ENCODE results near the gene NBAS.
"Not testable (repeated sequence)": the region's sequence is repeated elsewhere in the genome, so short reads cannot be mapped to it uniquely, and the experiment has no call there.

NBAS gene

DNA sequence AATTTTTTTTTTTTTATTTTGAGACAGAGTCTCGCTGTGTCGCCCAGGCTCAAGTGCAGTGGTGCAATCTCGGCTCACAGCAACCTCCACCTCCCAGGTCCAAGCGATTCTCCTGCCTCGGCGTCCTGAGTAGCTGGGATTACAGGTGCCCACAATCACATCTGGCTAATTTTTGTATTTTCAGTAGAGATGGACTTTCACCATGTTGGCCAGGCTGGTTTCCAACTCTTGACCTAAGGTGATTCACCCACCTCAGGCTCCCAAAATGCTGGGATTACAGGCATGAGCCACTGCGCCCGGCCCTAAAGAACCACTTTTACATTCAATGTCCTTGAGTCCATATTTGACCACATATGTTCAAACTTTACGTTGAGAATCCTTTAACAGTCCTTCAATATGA is 156.6 kb downstream of the NBAS start:
- DNase-seq: not testable (repeated sequence)

DNA sequence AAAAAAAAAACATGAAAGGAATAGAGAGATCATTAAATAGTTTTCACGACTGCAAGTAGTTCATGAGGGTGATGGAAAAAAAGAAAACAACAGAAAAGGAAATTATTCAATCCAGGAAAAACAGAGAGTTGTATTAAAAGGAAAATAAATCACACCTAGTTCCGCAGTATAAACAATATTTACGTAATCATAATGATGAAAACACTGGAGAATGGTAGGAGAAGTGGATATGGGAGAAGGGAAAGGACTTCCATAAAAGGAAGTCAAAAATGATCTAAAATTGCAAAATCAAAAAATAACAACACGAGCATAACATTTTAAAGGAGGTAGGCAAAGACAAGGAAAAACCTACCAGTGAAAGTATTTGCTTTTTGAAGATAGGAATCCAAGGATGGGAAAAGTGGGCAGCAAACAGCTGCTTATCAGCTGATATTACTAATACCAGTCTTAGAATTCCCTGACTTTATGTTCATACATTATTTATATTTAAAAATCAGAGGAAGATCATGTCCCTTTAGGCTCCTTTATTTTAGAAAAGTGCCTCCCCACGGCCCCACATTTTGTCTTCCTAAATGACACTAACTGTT is 160.8 kb downstream of the NBAS start:
- no peak for DNase-seq

DNA sequence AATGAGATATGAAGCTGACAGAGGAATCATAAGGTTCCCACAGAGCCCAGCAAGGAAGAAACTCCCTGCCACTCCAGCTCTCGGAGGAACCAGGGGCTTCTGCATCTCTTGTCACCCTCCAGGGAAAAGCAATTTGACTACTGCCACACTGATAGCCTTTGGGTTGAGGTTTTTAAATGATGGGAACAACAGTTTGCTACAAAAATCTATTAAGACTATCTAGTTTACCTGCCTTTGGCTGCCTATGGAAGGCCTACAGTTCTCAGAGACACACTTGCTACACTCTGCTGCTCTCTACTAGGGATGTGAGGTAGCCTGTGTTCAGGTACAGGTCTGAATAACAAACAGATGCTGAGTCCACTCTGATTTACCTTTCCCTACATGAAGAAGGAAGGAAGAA is 161.9 kb downstream of the NBAS start:
- DNase-seq: no peak

DNA sequence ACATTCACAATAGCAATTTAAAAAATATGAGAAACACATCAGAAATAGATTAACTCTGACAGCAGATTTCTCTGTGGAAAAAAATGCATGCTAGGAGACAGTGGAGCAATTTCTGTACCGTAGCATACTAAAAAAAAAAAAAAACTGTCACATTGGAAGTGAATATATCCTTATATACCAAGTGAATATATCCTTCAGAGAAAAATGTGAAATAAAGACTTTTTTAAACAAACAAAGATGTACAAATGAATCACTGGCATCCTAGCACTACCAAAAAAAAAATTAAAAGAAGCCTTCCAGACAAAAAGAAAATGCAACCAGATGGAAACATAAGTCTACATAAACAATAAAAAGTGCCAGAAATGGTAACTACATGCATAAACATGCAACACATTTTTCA is 169.4 kb downstream of the NBAS start:
- no peak for DNase-seq

DNA sequence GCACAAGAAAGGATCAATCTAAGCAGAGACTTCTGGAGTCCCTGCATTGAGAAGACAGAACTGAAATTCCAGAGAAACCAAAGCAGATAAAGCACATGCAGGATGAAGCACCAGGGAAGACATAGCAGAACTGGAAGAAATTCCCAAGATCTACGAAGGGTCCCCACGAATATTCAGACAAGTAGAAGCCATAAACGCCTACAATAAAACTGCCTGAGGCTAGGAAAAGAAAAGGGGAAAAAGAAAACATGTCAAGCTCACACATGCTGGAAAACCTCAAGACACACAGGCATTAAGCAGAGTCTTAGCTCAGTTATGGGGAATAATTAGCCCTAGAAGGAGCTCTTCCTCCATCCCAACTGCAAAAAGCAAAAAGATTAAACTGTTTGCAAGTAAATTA is 171.2 kb downstream of the NBAS start:
- DNase-seq: no peak

DNA sequence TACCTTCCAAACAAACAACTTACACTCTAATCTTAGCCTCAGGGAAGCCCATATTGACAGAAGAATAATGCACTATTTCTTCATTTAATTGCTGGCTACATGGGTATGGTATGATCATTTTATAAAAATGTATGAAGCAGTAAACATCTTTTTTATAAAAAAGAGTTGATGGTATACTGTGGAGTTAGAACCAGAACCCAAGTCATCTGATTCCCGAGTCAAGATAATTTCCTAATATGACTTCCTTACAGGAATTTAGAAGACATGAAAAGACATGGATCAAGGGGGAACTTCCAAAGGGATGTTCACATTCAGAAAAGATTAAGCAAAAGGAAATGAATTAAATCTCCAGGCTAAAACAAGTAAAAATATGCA is 171.8 kb downstream of the NBAS start:
- no peak for DNase-seq

DNA sequence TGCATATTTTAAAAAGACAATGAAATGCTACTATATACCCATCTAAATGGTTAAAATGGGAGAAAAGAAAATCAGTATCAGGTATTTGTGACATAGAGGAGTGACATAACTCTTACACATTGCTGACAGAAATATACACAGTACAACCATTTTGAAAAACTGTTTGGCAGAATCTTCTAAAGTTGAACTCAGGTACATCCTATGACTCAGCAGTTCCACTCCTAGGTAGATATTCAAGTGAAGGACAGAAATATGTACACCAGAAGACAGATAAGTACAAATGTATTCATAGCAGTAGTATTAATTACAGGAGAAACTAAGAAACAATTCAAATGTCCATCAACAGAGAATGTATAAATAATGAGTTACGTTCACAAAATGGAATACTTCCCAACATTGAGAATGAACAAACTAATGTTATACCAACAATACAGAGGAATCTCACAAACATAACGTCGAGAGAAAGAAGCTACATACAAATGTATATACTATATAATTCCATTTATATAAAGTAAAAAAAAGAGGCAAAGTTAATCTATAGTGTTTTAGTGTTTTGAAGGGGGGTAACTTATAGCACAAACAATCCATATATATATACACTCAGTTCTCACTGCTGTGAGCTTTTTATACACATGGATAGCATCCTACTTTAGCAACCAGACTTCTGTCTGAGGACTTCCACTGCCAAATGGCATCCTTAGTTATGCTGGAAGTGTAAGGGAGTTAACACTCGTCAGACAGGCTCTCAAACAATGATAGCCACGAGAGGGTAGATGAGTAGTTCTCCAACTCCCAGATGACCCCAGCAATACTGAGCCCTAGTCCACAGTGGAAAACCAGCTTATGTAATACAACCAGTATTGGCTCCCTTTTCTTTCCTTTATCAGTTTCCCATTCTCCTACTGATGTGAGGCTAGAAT is 172.5 kb downstream of the NBAS start:
- DNase-seq: no peak

DNA sequence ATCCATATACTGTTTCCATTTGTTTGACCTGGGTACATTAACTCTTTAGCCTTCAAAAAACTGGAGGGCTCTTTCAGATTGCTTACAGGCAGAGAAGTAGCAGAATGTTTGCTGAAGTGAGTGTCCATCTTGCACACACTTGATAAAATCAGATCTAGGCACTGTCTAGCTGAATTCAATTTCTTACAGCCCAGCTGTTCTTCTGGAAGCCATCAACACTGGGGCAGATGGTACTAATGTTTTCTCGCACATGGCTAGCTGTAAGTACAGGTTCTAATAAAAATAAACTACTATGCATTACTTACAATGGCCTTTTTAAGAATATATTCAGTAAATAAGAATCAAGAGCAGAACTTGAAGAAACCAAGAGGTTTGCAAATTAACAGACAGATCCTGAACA is 175.9 kb downstream of the NBAS start:
- DNase-seq: no peak

DNA sequence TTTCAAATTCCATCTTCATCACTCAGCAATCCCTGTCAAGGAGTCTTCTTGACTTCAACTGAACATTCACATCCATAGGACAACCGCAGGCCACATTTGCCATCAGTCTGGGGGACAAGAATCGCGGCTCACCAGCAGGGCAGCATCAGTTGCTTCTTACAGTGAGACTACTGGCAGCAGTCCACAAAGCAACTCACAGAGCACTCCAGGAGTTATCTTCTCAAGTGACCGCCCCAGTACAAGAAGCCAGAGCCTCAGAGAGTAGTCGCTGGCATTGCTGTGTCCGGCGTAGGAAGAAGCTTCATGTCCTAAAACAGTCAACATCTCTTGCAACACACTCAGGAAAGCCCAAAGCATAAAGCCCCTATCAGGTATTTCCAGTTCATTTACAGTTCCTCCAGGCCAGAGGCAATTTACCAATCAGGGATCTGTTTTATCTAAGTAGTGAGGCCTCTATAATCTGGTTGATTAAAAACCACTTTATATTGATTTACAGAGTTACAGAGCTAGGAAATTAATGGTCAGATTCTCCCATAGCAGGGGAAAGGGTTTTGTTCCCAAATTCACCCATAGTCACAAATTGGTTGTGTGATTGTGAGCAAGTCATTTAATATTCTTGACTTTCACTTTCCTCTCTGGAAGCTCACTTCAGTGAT is 177.3 kb downstream of the NBAS start:
- DNase-seq: no peak

DNA sequence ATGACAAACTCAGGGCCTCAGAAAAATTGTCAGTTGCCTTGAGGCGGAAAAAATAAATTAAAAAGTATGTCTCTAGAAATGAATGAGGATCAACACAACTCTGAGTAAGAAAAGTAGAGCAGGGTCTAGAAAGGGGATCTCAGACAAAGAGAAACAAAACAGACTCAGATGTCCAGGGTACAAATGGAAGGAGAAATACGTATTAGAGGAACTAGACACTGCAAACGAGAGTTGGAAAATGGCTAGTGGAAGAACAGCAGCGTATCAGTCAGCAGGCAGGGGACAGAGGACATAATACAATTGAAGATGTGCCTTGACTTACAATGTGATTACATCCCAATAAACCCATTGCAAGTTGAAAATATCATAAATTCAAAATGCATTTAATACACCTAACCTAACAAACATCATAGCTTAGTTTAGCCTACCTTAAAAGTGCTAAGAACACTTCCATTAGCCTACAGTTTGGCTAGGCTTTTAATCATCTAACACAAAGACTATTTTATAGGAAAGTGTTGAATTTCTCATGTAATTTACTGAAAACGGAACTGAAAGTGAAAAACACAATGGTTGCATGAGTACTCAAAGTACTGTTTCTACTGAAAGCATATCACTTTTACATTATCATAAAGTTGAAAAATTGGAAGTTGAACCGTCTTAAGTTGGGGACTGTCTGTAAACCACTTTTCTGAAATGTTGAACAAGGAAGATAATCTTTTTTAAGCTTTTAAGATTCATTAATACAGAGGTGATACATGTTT is 182.8 kb downstream of the NBAS start:
- DNase-seq: no peak

DNA sequence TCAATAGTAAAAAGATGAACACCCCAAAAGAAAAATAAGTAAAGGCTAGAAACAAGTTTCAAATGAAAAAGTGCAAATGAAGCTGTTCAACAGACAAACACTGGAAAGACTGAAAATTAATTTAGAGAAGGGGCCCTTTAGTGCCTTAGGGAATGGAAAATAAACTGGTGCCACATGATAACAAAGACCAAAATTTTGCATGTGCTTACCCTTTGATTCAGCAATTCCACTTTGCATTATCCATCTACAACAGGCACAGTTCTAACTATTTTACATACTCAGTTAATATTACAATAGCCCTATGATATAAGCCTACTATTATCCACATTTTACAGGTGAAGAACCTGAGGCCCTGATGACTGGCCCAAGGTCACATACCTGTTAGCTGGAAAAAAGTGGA is 183.9 kb downstream of the NBAS start:
- no peak for DNase-seq

DNA sequence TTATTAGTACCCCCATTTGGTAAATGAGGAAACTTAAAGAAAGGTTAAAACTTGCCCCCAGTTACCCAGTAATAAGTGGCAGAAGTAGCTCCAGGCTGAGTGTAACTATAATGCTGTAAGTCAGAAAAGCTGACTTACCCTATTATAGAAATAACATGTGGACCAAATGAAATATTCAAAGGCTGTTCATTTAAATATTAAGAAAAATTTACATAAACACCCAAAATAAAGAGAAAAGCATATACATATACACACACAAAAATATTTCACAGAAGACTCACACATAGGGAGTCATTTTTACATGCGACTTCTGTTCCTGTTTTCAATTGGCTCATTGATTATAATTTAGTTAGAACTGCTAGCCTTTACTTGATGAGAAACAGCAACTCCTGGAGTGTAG is 189.1 kb downstream of the NBAS start:
- no peak for DNase-seq

DNA sequence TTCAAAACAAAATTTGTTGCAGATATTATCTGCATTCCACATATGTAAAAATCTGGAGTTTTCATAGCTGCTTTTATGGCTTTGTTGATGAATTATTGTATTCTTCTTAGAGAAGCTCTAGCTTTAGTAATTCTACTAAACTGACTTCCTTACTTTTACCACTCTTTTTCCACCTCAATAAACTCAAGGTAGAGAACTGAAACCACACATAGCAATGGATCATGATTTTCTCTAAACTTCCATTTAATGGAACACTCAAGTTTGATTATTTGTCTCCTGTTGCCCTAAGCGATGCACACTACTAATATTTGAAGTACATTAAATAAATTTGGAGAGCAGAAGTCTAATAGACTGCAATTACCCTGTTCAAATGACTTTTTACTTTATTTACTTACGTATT is 192.0 kb downstream of the NBAS start:
- no peak for DNase-seq

DNA sequence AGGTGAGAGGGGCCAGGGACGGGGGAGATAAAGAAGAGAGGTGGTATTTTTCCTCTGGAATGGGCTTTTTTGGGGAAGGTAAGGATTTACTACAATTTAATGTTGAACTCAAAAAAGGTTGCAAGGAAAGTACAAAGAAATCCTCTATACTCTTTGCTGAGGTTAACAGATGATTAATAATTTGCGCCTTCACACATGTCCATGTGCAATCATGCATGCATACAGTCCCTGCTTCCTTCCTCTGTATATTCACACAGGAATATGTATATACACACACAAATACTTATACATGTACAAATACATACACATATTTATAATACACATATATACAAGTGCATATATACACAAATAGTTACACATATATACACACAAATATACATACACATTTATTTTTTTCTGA is 193.4 kb downstream of the NBAS start:
- no peak for DNase-seq

DNA sequence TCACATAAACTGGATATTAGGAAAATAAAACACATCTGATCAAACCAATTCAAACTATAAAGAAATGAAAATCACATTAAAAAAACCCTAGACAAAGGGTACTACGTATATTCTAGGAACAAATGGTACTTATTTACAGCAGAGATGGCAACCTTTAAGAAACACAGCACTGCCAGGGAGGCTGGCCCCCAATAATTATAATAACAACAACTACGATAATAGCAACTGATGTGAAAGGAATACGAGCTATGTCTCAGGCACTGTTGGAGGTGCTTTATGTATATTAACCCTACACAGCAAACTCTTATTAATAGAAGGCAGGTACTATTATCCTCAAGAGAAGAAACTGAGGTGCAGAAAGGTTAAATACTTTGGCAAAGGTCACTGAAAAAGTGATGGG is 193.9 kb downstream of the NBAS start:
- no peak for DNase-seq

DNA sequence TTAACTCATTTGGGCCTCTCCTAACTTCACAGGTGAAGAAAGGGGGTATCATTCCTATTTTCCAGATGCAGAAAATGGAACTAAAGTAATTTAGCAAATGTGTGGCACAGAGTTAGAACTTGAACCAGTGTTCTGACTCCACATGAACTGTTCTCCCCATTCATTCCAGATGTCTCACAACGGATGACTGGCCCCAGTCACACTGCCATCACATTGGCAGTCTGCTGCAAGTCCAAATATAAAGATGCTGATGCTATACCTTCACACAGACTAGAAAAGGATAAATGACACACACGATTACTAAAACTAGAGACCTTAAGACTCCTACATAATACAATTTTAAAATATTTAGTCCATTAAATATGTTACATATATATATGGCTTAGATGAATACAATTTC is 195.7 kb downstream of the NBAS start:
- no peak for DNase-seq

DNA sequence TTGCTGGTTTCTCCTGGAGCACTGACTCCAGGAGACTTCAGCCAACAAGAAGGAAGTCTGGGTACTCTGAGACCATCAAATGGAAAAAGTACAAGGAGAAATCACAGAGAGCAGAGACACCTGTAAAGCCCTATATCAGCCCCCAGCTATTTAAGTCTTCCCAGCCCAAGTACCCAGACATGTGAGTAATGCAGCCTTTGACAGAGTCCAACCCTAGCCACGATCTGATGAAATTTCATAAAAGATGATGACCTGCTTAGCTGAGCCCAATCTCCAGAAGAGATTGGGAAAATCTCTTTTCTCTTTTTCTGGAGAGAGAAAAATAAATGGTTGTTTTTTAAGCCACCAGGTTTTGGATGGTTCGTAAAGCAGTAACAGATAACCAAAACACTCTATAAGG is 196.6 kb downstream of the NBAS start:
- no peak for DNase-seq

DNA sequence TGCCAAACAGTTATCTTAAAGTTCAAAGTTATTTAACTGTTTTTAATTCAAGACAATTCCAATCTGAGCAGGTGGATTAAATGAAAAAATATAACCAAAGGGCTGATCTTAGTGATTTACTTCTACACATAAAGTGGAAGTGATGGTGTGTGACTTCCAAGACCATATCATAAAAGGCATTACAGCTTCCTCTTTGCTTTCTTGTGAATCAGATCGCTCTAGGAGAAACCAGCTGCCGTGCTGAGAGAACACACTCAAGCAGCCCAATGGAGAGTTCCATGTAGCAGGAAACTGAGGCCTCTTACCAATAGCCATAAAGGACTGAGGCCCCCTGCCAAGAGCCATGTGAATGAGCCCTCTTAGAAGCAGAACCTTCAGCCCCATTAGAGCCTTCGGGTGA is 197.4 kb downstream of the NBAS start:
- DNase-seq: no peak

DNA sequence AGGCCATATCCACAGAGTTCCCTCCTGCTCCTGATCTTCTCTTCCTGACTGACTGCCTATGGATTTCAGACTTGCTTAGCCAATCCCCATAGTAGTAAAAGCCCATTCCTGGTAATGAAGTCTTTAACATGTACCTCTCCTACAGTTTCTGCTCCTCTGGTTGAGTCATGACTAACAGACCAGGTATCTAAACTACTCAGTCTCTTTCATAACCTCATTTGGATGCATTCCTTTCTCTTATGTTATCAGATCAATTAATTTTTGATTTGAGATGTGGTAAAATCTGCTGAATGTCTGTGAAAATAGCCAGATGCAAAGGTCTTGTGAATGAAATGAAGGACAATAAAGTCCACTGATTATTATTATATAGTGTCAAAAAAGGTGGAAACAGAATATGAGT is 198.0 kb downstream of the NBAS start:
- DNase-seq: no peak

DNA sequence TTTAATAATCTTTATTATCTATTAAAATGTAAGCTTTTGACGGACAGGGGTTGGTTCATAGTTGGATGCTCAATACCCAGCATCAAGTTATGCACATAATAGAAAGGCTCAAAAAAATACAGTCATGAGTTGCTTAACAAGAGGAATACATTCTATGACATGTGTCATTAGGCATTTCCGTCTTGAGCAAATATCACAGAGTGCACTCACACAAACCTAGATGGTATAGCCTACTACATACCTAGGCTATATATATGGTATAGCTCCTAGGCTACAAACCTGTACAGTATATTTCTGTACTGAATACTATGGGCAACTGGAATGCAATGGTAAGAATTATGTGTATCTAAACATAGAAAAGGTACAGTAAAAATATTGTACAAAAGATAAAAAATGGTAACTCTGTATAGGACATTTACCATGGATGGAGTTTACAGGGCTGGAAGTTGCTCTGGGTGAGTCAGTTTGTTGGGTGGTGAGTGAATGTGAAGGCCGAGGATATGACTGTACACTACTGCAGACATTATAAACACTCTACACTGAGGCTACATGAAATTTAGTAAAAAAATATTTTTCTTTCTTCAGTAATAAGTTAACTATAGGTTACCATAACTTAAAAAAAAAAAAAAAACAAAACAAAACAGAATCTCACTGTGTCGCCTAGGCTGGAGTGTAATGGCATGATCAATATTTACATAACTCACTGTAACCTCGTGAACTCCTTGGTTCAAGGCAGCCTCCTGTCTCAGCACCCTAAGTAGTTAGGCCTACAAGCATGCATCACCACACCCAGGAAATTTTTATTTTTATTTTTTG is 201.2 kb downstream of the NBAS start:
- DNase-seq: no peak

DNA sequence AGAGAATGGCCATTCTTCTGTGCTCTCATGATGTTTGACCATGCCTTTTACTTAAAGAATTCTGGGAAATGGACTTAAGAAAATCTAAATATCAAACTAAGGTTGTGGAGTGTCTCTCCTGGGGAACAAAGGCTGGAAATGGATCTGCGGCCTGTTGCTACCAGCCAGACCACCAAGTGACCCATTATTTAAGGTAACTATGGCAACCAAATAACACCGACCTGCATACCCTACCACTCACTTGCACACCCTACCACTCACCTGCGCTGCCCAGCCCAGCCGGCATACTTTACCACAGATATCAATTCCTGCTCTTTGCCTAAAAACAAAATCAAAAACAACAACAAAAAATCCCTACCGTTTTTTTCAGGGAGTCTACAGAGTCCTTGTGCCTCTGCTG is 203.2 kb downstream of the NBAS start:
- DNase-seq: no peak

DNA sequence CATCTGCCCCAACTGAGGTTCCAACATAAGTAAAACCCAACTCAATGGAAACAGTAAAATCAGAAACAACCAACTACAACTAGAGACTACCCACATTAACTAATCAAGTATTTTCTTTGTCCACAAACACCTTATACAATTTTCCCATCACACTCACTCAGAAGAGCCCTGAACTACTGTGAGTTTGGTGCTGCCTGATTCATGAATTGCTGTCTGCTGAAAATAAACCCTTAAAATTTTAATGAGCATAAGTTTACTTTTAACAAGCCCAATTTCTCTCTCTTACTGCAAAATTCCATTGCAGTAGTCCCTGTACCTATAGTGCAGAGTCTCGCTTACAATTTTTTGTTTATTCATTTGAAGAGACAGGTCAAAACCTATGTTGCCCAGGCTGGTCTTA is 203.9 kb downstream of the NBAS start:
- no peak for DNase-seq

DNA sequence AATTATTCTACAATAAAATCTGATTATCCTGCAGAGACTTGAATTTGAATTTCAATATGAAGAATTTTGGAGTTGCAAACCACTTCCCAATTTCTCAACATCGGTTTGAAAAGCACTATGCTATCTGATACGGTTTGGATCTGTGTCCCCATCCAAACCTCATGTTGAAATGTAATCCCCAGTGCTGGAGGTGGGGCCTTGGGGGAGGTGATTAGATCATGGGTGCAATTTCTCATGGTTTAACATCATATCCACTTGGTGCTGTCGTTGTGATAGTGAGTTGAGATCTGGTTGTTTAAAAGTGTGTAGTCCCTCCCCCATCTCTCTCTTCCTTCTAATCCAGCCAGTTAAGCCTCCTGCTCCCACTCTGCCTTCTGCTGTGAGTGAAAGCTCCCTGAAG is 205.7 kb downstream of the NBAS start:
- no peak for DNase-seq
